ENCODE results near the gene COL20A1. TPM values are rescaled to one million over a fixed set of nuclear protein-coding genes. Genes with fewer than 3 reads are reported as not detected.

Gene COL20A1
- total and polyA plus RNA-seq, 2 of the 13 experiments (the other 11 are each of a cell fraction or from before 2014, with no cell fraction given): not detected

DNA sequence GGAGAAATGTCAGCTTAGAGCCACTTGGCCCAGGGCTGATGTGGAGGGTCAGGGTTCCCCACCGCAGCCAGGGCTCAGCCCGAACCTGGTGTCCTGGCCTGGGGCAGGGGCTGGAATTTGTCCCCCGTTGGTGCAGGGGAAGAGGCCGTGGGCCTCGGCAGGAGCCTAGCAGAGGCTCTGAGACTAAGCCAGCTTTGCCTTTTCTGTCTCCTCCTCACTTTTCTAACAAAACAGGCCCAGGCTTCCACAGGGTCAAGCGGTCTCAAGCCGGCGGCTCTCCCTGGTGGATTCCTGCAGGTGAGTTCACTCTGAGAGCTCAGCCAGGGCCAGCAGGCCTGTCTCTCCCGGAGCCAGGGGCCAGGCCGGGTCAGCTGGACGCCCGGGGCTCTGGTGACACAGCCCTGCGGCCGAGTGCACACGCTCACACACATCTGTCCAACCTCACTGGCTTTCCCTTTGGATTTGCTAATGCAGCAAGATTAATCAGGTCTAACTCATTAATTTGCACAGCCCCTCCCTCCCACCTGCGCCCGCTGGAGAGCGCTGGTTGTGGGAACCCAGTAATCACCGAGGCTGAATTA lies 71.1 kb downstream of the COL20A1 start (continued):
- TF ChIP-seq, protein P1, sequence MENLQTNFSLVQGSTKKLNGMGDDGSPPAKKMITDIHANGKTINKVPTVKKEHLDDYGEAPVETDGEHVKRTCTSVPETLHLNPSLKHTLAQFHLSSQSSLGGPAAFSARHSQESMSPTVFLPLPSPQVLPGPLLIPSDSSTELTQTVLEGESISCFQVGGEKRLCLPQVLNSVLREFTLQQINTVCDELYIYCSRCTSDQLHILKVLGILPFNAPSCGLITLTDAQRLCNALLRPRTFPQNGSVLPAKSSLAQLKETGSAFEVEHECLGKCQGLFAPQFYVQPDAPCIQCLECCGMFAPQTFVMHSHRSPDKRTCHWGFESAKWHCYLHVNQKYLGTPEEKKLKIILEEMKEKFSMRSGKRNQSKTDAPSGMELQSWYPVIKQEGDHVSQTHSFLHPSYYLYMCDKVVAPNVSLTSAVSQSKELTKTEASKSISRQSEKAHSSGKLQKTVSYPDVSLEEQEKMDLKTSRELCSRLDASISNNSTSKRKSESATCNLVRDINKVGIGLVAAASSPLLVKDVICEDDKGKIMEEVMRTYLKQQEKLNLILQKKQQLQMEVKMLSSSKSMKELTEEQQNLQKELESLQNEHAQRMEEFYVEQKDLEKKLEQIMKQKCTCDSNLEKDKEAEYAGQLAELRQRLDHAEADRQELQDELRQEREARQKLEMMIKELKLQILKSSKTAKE (CRISPR knock-in tag; IDR thresholded peaks at IDR 0.05; ENCODE audit: borderline replicate concordance): no peak
- TF ChIP-seq, protein P2, sequence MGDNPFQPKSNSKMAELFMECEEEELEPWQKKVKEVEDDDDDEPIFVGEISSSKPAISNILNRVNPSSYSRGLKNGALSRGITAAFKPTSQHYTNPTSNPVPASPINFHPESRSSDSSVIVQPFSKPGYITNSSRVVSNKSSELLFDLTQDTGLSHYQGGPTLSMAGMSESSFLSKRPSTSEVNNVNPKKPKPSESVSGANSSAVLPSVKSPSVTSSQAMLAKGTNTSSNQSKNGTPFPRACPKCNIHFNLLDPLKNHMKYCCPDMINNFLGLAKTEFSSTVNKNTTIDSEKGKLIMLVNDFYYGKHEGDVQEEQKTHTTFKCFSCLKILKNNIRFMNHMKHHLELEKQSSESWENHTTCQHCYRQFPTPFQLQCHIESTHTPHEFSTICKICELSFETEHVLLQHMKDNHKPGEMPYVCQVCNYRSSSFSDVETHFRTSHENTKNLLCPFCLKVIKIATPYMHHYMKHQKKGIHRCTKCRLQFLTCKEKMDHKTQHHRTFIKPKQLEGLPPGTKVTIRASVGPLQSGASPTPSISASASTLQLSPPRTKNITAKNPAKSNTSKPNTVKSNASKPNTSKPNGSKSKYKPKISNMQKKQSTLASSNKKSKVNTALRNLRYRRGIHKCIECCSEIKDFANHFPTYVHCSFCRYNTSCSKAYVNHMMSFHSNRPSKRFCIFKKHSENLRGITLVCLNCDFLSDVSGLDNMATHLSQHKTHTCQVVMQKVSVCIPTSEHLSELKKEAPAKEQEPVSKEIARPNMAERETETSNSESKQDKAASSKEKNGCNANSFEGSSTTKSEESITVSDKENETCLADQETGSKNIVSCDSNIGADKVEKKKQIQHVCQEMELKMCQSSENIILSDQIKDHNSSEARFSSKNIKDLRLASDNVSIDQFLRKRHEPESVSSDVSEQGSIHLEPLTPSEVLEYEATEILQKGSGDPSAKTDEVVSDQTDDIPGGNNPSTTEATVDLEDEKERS (CRISPR knock-in tag; IDR thresholded peaks at IDR 0.05): 0 out of 2 replicates have a peak, but pooled peaks have one; percentile 41
- no peak for TF ChIP-seq TCF7L2 (IDR thresholded peaks at IDR 0.05; ENCODE audit: low read depth, low read length)
- TF ChIP-seq, protein P3, sequence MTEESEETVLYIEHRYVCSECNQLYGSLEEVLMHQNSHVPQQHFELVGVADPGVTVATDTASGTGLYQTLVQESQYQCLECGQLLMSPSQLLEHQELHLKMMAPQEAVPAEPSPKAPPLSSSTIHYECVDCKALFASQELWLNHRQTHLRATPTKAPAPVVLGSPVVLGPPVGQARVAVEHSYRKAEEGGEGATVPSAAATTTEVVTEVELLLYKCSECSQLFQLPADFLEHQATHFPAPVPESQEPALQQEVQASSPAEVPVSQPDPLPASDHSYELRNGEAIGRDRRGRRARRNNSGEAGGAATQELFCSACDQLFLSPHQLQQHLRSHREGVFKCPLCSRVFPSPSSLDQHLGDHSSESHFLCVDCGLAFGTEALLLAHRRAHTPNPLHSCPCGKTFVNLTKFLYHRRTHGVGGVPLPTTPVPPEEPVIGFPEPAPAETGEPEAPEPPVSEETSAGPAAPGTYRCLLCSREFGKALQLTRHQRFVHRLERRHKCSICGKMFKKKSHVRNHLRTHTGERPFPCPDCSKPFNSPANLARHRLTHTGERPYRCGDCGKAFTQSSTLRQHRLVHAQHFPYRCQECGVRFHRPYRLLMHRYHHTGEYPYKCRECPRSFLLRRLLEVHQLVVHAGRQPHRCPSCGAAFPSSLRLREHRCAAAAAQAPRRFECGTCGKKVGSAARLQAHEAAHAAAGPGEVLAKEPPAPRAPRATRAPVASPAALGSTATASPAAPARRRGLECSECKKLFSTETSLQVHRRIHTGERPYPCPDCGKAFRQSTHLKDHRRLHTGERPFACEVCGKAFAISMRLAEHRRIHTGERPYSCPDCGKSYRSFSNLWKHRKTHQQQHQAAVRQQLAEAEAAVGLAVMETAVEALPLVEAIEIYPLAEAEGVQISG (CRISPR knock-in tag; IDR thresholded peaks at IDR 0.05): no peak
- no peak for TF ChIP-seq MIXL1 (CRISPR knock-in tag; IDR thresholded peaks at IDR 0.05)
- TF ChIP-seq ZNF616 (CRISPR knock-in tag; IDR thresholded peaks at IDR 0.05; ENCODE audit: low read depth): no peak
- TF ChIP-seq, protein P4, sequence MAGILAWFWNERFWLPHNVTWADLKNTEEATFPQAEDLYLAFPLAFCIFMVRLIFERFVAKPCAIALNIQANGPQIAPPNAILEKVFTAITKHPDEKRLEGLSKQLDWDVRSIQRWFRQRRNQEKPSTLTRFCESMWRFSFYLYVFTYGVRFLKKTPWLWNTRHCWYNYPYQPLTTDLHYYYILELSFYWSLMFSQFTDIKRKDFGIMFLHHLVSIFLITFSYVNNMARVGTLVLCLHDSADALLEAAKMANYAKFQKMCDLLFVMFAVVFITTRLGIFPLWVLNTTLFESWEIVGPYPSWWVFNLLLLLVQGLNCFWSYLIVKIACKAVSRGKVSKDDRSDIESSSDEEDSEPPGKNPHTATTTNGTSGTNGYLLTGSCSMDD (CRISPR knock-in tag; IDR thresholded peaks at IDR 0.05): no peak
- TF ChIP-seq, protein P5, sequence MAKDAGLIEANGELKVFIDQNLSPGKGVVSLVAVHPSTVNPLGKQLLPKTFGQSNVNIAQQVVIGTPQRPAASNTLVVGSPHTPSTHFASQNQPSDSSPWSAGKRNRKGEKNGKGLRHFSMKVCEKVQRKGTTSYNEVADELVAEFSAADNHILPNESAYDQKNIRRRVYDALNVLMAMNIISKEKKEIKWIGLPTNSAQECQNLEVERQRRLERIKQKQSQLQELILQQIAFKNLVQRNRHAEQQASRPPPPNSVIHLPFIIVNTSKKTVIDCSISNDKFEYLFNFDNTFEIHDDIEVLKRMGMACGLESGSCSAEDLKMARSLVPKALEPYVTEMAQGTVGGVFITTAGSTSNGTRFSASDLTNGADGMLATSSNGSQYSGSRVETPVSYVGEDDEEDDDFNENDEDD (CRISPR knock-in tag; IDR thresholded peaks at IDR 0.05; ENCODE audit: borderline replicate concordance): no peak
- TF ChIP-seq, protein P6, sequence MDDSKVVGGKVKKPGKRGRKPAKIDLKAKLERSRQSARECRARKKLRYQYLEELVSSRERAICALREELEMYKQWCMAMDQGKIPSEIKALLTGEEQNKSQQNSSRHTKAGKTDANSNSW (CRISPR knock-in tag; IDR thresholded peaks at IDR 0.05; ENCODE audit: borderline replicate concordance): no peak
- TF ChIP-seq ZNF572 (CRISPR knock-in tag; IDR thresholded peaks at IDR 0.05): no peak
- TF ChIP-seq MIER3 (CRISPR knock-in tag; IDR thresholded peaks at IDR 0.05; ENCODE audit: borderline replicate concordance): no peak
- no peak for TF ChIP-seq FOXC1 (CRISPR knock-in tag; IDR thresholded peaks at IDR 0.05; ENCODE audit: borderline replicate concordance)
- no peak for TF ChIP-seq BHLHE40 (IDR thresholded peaks at IDR 0.05; ENCODE audit: low read length)
- 0 out of 2 replicates have a peak, but pooled peaks have one; percentile 45 for TF ChIP-seq RXRA (CRISPR knock-in tag; IDR thresholded peaks at IDR 0.05)
- TF ChIP-seq, protein P7, sequence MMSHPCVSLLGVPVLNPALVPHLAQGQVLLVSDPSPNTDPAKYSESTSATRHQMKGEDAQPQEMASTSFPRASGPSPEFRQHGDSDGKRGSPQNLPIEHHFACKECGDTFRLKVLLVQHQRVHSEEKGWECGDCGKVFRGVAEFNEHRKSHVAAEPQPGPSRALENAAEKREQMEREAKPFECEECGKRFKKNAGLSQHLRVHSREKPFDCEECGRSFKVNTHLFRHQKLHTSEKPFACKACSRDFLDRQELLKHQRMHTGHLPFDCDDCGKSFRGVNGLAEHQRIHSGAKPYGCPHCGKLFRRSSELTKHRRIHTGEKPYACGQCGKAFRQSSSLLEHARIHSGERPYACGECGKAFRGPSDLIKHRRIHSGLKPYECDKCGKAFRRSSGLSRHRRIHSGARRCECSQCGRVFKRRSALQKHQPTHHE (CRISPR knock-in tag; IDR thresholded peaks at IDR 0.05; ENCODE audit: borderline replicate concordance): no peak
- peak; percentile 61; the same call in 1 of the 2 replicates for TF ChIP-seq MEF2D (CRISPR knock-in tag; IDR thresholded peaks at IDR 0.05)
- no peak for TF ChIP-seq ZNF570 (CRISPR knock-in tag; IDR thresholded peaks at IDR 0.05; ENCODE audit: borderline replicate concordance)
